HepG2 (cell line): Measurements from ENCODE around the gene STX8. TPM values are rescaled to one million over a fixed set of nuclear protein-coding genes. Genes with fewer than 3 reads are reported as not detected.

ENCODE experiments used
- ATAC-seq: fragments of 200-7000 bp; cut with Tn5 transposase; 3 replicates; pipeline ENCODE4 v1.9.1; 2020; ENCODE audit warnings: mild to moderate bottlenecking, moderate library complexity
- BruUV-seq: library from RNA; stranded (reverse); fragments of 400-500 nt; replicated peaks from 2 replicates; lab custom pipeline; 2021; lab: Mats Ljungman, UMichigan
- CTCF ChIA-PET: fragments of 300-600 bp; formaldehyde crosslinking; extraction: SDS; loops from one replicate; lab custom pipeline; 2021; ENCODE audit warnings: low total read pairs, inconsistent platforms, low intra/inter-chr PET ratio; lab: Yijun Ruan, JAX
- POLR2A ChIA-PET: fragments of 350-600 bp; sonication (Branson Sonifier 250); formaldehyde crosslinking; loops from one replicate; lab custom pipeline; 2020; ENCODE audit warnings: antibody characterized with exemption, inconsistent platforms; lab: Yijun Ruan, JAX
- DNase-seq: peaks from one replicate; pipeline ENCODE4 v3.0.0-alpha.2; 2015; ENCODE audit warnings: low spot score
- FAIRE-seq: peaks from 3 replicates; lab custom pipeline; 2011; peaks lifted over from hg19 to GRCh38; lab: Jason Lieb, UNC
- H2AFZ ChIP-seq: one replicate; pipeline ENCODE4 v1.6.1; 2011; ENCODE audit warnings: low read length, inconsistent platforms
- H3K27ac ChIP-seq: fragments of 300-600 bp; 3 replicates; pipeline ENCODE4 v1.8.0; 2011; ENCODE audit warnings: mixed run types, mild to moderate bottlenecking, mixed read lengths, low read length, inconsistent platforms; ENCODE audit not compliant: insufficient read depth; ENCODE audit errors: extremely low read length
- H3K27me3 ChIP-seq, 2 experiments: fragments of 200-600 bp in 1 of 2; 2 replicates in 1 of 2; 3 replicates in 1 of 2; pipeline versions ENCODE4 v1.6.0 to v1.8.0; 2011; ENCODE audit warnings: low read length in 2 of 2, mild to moderate bottlenecking in 2 of 2, moderate library complexity in 2 of 2, inconsistent platforms in 1 of 2; ENCODE audit not compliant: insufficient read depth in 2 of 2, control insufficient read depth in 1 of 2
- H3K36me3 ChIP-seq, 2 experiments: fragments of 200-600 bp in 1 of 2; replicated peaks in 1 of 2; 2 replicates in 1 of 2; 3 replicates in 1 of 2; pipeline versions ENCODE4 v1.5.1 to v1.8.0; 2011; ENCODE audit warnings: low read length in 2 of 2, inconsistent platforms in 1 of 2; ENCODE audit not compliant: insufficient read depth in 2 of 2, control insufficient read depth in 1 of 2
- H3K4me1 ChIP-seq: 2 replicates; pipeline ENCODE4 v1.5.1; 2012; ENCODE audit warnings: low read length, inconsistent platforms; ENCODE audit not compliant: insufficient read depth
- H3K4me2 ChIP-seq: 2 replicates; pipeline ENCODE4 v1.6.0; 2011; ENCODE audit warnings: low read depth, low read length, inconsistent platforms
- H3K4me3 ChIP-seq, 3 experiments: fragments of 200-600 bp in 1 of 3; sonication (generic), shearing (Covaris generic) in 1 of 3; replicated peaks in 1 of 3; 2 replicates each; pipeline ENCODE4 v1.5.1; 2011 to 2016; ENCODE audit warnings: low read length in 3 of 3, inconsistent platforms in 2 of 3, low read depth in 2 of 3, mild to moderate bottlenecking in 2 of 3, control low read depth in 1 of 3, mixed read lengths in 1 of 3; ENCODE audit not compliant: insufficient read depth in 1 of 3
- H3K79me2 ChIP-seq: one replicate; pipeline ENCODE4 v1.6.1; 2011; ENCODE audit warnings: low read length, inconsistent platforms; ENCODE audit not compliant: insufficient read depth
- H3K9ac ChIP-seq: 2 replicates; pipeline ENCODE4 v1.6.0; 2011; ENCODE audit warnings: mild to moderate bottlenecking, low read depth, low read length, inconsistent platforms; ENCODE audit not compliant: insufficient read depth
- H3K9me3 ChIP-seq: 2 replicates; pipeline ENCODE4 v1.5.1; 2012; ENCODE audit warnings: mild to moderate bottlenecking, low read length
- H4K20me1 ChIP-seq: 2 replicates; pipeline ENCODE4 v1.6.0; 2011; ENCODE audit warnings: inconsistent platforms, mild to moderate bottlenecking, low read length, moderate library complexity; ENCODE audit not compliant: insufficient read depth
- FOXM1 ChIP-seq: sonication (generic); formaldehyde crosslinking; IDR thresholded peaks from 2 replicates; pipeline ENCODE4 v1.5.0; 2020; ENCODE audit warnings: missing genetic modification reagents
- NR2F6 ChIP-seq, 2 experiments: IDR thresholded peaks; 2 replicates each; pipeline ENCODE4 v1.6.1; 2016; ENCODE audit warnings: antibody characterized with exemption in 1 of 2, mild to moderate bottlenecking in 1 of 2
- RBFOX2 ChIP-seq: fragments of 200-400 bp; formaldehyde crosslinking; IDR thresholded peaks from 2 replicates; pipeline ENCODE4 v1.6.1; 2017; ENCODE audit warnings: low read depth, mild to moderate bottlenecking, low read length
- TEAD2 ChIP-seq: sonication (generic); formaldehyde crosslinking; IDR thresholded peaks from 2 replicates; pipeline ENCODE4 v1.9.0; 2021; ENCODE audit warnings: missing genetic modification reagents
- ZBTB40 ChIP-seq, 2 experiments: fragments of 450-650 bp in 1 of 2; sonication (generic) in 1 of 2; formaldehyde crosslinking in 1 of 2; IDR thresholded peaks; 2 replicates each; pipeline versions ENCODE4 v1.6.1 to v1.8.0; 2016 to 2022; ENCODE audit warnings: antibody characterized with exemption in 1 of 2, mild to moderate bottlenecking in 1 of 2, missing genetic modification reagents in 1 of 2
- ZNF597 ChIP-seq: sonication (generic); formaldehyde crosslinking; IDR thresholded peaks from 2 replicates; pipeline ENCODE4 v1.5.0; 2020; ENCODE audit warnings: missing genetic modification reagents
- ZNF619 ChIP-seq: sonication (generic); formaldehyde crosslinking; IDR thresholded peaks from 2 replicates; pipeline ENCODE4 v1.4.0; 2020; ENCODE audit warnings: mild to moderate bottlenecking, missing genetic modification reagents
- ZNF780A ChIP-seq: sonication (generic); formaldehyde crosslinking; IDR thresholded peaks from 2 replicates; pipeline ENCODE4 v1.8.0; 2022; ENCODE audit warnings: mild to moderate bottlenecking, missing genetic modification reagents, moderate library complexity
- ZSCAN29 ChIP-seq: sonication (generic); formaldehyde crosslinking; conservative IDR thresholded peaks from 2 replicates; pipeline ENCODE4 v1.4.0; 2020; ENCODE audit warnings: mild to moderate bottlenecking, missing genetic modification reagents
- WGBS: methylation state at CpG from one replicate; pipeline ENCODE4 v1.1.6; 2017; ENCODE audit warnings: low lambda C conversion rate; 5-methylcytosine and 5-hydroxymethylcytosine counted together
- in situ Hi-C: cut with HindIII; loops from 2 replicates; pipeline ENCODE4 v1.10.0; 2017; ENCODE audit warnings: low pct_unique_long_range_greater_than_20kb; ENCODE audit not compliant: extremely low pct_ligation_motif_present
- intact Hi-C: fragments of 100-400 bp; cut with micrococcal nuclease; formaldehyde crosslinking; loops from one replicate; pipeline ENCODE4 v1.10.0; 2022; ENCODE audit not compliant: unreplicated experiment
- polyA plus RNA-seq, 8 experiments: library from polyadenylated mRNA; depleted of rRNA in 3 of 8; stranded (reverse) in 7 of 8; unstranded in 1 of 8; fragments of >200 nt; fragmentation: Illumina TruSeq in 4 of 8; extraction: Trizol in 4 of 8; gene quantifications; 2 replicates each; pipeline versions ENCODE4 v1.2.1 to v1.2.3, GENCODE V29; 2011 to 2016; ENCODE audit warnings: low read depth in 4 of 8, missing spikeins in 1 of 8, mixed read lengths in 1 of 8; ENCODE audit not compliant: insufficient read depth in 1 of 8
- total RNA-seq, 5 experiments: library from RNA; depleted of rRNA; stranded (reverse); fragments of >200 nt; fragmentation: Illumina TruSeq; extraction: Trizol; gene quantifications; 2 replicates each; pipeline ENCODE4 v1.2.3, GENCODE V29; 2016; ENCODE audit warnings: low read depth in 1 of 5

STX8 gene
- total and polyA plus RNA-seq, 2 of the 13 experiments (the other 11 are each of a cell fraction or from before 2014, with no cell fraction given): 36.4 to 53.6 TPM

GRCh38 chr17:9294661-9295210 lies 280.9 kb downstream of the STX8 start (continued):
- TF ChIP-seq ZNF597 (CRISPR knock-in tag): no peak
- no peak for TF ChIP-seq RBFOX2
- no peak for TF ChIP-seq ZNF619 (CRISPR knock-in tag)
- no peak for TF ChIP-seq NR2F6 (IDR thresholded peaks at IDR 0.05)
- no peak for TF ChIP-seq NR2F6 (CRISPR knock-in tag; IDR thresholded peaks at IDR 0.05)

GRCh38 chr17:9292561-9292941 lies 283.1 kb downstream of the STX8 start:
- Histone ChIP-seq H3K4me1 (no peaks in the 10 kb centered on the region), H2AFZ (no peak overlapping the region), H3K27ac (no peak overlapping the region), H3K9me3 (no peaks in the 10 kb centered on the region), H3K79me2 (no peaks in the 10 kb centered on the region), H3K27me3 (no peaks in the 10 kb centered on the region), H3K9ac (no peak overlapping the region), H3K4me3 (no peak overlapping the region), H4K20me1 (no peaks in the 10 kb centered on the region), H3K36me3 (no peaks in the 10 kb centered on the region), H3K4me2 (no peak overlapping the region)
- no TSS peak for BruUV-seq
- ChIA-PET CTCF (no interaction called here), POLR2A (no interaction called here)
- no peak for ATAC-seq
- in situ Hi-C loops (loop anchor here (25.0 kb wide), 1 partner anchor 305 kb away; no protein-coding TSS in a partner anchor), intact Hi-C loops (loop anchor here (10.0 kb wide), 1 partner anchor 232 kb away; no protein-coding TSS in a partner anchor)
- TF ChIP-seq TEAD2: no peak
- no peak for TF ChIP-seq ZBTB40 (IDR thresholded peaks at IDR 0.05)
- no peak for TF ChIP-seq ZBTB40 (CRISPR knock-in tag; IDR thresholded peaks at IDR 0.05)
- no peak for TF ChIP-seq ZNF780A (CRISPR knock-in tag)
- TF ChIP-seq ZSCAN29: no peak
- TF ChIP-seq FOXM1 (CRISPR knock-in tag): no peak
- FAIRE-seq: no peak
- 94% methylated on average over 2 of the region's 2 CpGs for WGBS
- DNase-seq: no peak
